NCI-H1417 treated with DMSO at 0.1 percent for 48 hours (cell line): ENCODE measurements around the gene KIF23.

Experiments used
- DNase-seq: peaks from one replicate; lab custom pipeline; 2025; lab: John Stamatoyannopoulos, UW

KIF23 gene

DNA sequence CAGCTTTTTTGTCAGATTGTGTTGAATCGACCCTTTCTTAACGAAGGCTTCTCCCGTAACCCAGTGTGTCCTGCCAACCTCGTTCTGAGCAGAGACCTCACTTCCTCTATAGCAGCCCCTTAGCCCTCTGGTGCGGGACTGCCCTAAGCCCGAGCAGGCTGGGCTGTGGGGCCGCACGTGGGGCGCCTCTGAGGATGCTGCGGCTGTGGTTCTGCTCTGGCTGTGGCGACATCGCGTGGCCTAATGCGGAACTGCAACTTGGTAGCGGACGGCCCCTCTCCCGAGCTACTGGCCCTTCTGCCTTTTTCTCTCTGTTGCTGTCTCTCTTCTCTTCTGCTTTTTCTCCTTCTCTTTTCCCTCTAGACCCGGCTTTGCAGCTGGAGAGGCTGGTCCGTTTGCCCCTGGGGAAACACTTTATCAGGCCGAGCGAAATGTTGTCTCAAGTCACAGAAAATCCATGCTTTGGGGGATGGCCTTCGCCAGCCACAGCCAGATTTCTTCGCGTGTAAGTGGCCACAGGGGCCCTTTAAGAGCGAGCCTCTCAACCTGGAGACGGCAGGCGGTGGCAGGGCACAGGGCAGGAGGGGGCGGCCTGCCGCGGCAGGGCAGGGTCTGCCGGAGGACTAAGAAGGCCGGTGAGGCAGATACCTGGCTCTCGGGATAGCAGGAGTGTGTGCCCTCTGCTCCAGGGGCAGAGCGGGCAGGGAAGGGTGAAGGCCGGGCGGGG lies 19.4 kb upstream of the KIF23 start:
- no peak for DNase-seq

DNA sequence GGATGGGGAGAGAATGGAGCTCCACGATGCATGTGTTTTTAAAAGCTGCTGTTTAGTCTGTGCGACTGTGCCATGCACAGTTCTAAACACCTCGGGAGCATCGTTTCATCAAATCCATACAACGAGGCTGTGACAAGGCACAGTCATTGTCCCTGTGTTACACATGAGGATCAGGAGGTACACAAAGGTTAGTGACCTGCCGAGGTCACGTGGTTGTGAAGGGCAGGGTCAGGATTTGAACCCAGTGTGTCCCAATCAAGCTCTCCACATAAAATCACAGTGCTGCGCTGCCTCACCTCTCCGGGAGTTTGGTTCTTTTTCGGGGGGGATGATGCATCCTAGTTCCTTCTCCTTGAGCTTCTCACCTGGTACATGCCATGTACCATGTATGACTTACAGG lies 18.7 kb upstream of the KIF23 start:
- DNase-seq: no peak

DNA sequence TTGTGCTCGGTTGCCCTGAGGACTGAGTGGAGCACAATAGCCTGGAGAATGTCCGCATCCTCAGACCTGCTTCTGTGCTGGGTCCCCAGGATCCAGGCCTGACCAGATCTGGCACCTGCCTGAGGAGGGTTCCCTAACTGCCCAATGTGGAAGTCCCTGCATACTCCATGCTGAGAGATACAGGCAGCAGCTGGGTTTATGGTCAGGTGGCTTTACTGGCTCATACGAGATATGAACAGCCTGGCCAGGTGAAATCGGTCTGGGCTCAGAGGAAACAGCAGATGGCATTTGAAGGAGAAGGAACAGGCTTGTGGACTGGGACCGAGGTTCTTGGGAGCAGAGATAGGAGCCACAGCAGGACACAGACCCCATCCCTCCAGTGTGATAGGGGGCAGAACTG lies 18.2 kb upstream of the KIF23 start:
- DNase-seq: no peak

DNA sequence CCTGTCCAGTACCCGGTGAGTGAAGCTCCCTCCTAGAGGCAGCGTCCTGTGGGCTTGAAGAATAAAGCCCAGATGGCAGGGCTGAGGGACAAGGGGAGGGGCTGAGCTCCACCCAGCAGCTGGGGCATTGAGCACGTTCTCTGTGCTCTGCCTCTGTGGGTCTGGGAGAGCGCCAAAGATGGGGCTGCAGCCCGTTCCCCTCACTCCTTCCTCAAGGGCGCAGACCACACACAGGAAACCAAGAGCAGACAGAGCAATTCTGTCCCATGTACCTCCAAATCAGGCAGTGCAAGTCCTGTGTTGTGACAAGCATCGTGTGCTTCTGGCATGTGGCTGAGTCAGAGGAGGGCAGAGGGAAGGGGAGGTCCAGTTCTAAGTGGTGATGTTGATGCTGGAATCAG lies 15.7 kb upstream of the KIF23 start:
- no peak for DNase-seq

DNA sequence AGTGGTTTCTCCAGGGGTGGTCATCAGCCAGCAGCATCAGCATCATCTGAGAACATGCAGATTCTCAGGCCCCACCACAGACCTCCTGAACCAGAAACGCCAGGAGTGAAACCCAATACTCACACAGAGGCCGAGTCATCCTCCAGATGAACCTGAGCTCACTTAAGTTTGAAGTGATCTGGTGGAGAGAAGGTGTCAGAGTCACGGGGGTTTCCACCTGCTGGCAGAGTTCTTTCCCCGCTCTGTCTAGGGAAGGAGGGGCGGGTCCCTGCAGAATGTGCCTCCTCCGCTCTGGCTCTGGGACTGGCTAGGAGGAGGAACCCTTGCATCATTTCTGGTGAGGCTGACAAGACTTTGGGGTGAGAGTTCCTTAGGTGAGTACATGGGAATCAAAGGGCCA lies 13.3 kb upstream of the KIF23 start:
- DNase-seq: no peak

DNA sequence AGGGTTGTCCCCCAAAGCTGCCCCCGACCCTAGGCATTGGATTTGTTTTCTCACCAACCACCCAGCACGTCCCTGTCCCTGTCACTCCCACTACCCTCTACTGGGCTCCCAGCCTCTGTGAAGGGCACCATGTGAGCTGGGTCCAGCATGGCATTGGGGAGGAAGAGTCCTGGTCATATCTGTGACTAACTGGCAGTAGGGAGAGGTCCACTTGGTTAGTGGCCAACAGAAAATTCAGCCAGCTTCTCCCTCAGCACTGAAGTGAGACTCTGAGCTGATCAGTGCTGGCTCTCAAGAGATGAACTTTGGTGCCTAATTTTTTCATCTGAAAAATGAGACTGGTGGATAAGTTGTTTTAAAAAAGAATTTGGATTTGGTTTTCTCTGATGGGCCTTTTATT lies 11.3 kb upstream of the KIF23 start:
- DNase-seq: no peak

DNA sequence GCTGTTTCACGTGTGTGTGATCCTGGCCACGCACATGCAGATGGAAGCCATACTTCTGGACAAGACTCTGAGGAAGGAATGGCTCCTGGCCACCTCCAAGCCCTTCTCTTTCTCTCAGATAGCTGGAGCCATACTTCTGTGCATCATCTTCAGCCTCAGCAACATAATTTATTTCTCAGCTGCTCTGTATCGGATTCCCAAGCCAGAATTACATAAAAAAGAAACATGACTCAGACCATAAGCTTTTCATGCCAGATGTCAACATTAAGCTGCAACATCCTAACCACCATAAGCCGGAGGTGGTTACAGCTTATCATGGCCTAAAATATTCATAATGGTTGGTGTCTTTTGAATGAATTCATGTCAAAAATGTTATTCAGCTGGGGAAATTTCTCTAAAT lies 10.6 kb upstream of the KIF23 start:
- DNase-seq: no peak

DNA sequence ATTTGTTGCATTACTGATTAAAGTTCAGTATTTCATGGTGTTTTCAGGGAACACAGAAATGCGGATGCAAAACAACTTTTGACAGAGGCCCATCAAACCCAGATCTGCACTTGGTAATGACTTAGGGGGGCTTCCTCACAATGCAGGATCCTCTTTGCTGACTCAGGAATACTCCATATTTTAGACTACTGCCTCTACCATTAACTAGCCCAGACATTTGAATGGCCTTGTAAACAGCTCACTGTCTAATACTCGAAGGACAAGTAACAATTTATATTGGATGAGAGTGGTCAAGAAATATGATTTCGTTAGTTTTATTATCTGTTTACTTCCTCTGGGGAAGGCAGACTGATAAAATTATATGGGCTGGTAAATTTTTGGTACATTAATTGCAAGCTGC lies 9.0 kb upstream of the KIF23 start:
- no peak for DNase-seq

DNA sequence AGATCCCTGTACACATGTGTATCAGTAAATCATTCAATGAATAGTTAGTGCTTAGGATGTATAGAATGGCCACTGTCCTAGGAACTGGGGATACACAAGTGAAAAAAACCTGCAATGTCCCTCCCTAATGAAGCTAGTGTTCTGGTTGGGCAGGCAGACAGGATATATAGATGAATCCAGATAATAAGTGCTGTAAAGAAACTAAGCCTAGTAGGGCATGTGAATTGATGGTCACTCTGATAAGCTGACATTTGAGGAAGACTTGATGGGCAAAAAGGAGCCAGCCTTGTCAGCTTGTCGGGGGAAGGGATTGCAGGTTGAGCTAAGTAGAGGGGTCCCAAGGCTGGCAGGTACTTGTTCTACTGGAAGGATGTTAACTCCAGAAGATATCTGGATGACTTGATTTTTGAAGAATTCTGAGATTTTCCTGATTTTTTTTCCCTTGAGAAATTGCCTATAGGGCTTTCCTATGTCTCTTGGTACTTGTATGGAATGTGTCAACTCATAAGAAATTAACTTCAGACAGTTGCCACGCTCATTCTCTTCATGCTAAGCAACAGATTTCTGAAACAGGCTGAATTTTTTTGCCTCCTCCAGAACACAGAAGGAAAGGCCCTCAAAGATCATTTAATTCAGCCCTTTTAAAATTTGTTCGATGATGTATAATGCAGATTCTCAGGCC lies 6.3 kb upstream of the KIF23 start:
- no peak for DNase-seq

DNA sequence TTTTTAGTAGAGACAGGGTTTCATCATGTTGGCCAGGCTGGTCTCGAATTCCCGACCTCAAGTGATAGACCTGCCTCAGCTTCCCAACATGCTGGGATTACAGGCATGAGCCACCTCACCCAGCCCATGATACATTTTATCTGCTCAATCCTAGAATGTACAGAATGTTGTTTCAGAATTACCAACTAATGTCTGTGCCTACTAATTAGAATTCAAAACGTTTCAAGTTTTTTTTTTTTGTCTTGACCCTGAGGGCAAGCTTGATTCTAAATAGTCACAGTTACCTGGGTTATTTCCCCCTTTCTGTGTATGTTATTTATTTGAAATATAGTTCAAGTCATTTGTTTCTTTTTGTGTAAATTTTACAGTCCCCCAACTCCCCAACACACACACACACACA lies 5.3 kb upstream of the KIF23 start:
- DNase-seq: no peak

DNA sequence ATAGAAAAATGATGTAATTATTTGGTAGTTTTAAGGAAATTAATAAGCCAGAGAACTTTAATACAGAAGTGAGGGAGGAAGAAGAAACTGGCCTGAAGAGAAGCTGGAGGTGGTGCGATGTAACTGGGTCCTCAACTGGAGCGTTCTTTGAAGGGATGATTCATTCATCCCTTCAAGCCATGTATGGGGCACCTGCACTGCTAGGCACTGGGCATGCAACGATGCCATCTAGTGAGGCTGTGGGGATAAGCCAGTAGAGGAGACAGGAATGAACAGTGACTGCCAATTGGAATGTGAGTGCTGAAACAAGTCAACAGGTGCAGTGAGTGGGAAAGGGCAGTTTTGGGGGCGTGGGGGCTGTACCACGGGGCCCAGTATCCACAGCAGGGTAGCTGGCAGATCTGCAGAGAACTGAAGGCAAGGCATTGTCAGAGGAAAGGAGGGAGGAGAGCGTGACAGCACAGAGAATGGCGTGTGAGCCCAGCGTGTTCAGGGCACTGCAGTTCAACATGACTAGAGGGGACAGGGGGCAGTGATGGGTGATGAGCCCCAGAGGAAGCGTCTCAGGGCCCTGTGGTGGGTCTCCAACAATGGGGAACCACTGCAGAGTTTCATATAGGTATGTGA lies 3.8 kb upstream of the KIF23 start:
- DNase-seq: no peak

DNA sequence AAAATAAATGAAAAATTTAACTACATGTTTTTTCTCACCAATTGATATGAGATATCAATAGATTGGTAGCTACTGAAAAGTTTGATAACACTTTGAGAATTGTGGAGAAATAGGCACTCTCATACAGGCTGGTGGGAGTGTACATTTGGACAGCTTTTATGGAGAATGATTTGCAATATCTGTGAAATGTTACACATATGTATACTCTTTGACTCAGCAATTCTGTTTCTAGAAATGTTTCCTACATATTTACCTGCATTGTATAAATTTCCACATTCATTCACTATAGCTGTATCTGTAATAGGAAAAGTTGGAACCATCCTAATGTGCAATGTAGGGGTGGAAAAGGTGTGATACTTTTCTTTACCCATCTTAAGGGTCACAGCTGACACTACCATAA lies 1.9 kb upstream of the KIF23 start:
- no peak for DNase-seq

DNA sequence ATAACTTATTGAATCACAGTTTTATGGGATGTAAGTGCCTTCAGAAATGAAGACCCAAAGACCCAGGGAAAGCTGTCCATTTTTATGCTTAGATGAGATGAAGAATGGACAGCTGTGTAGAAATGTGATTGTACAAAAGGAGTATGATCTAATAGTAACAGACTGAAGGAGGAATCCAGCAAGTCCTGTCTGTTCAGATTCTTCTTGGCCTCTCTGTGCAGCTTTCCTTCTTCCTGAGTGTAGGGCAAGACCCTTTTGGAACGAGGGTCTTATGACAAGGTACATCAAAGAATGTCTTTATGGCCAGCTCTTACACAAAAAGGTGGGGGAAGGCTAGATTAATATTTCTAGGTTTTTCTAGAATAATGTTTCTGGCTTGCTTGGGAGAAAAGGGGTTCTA lies 1.4 kb upstream of the KIF23 start:
- DNase-seq: no peak

DNA sequence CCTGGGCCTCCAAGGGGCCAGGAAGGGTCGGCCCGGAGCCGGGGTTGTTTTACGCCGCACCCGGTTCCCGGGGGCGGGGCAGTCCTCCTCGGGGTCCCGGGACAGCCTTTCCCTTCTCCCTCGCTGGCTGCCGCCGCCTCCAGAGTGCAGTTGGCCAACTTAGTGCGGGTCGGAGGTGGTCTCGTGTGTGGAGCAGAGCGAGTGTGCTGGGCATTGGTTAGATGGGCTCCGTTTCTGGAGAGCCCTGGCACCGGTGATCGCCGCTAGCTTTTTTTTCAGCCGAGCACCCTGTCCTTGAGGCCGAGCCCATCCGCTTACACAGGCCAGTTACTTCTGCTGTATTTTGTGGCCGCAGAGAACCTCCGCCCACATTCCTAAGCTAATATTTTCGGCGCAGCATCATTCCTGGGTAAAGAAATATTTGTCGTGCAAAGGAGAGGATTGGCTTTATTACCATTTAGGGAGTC lies 585 bp downstream of the KIF23 start:
- DNase-seq: no peak

DNA sequence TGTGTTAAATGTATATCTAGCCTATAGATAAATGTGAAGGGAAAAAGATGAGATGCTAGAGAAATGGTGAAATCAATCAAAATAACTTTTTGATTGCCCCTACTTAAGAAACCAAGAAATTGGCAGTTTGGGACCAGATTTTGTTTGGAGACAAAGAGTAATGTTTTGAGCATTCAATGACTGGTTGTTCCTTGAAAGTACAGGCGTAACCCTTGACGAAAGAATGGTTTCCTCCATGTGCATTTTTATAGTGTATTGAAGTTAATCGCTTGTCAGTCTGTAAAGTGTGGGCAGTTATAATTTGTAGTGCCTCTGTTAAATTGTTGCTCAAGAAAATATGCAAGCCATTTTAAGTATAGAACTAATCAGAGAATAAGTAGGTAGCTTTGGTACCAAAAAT lies 1.2 kb downstream of the KIF23 start:
- DNase-seq: no peak

DNA sequence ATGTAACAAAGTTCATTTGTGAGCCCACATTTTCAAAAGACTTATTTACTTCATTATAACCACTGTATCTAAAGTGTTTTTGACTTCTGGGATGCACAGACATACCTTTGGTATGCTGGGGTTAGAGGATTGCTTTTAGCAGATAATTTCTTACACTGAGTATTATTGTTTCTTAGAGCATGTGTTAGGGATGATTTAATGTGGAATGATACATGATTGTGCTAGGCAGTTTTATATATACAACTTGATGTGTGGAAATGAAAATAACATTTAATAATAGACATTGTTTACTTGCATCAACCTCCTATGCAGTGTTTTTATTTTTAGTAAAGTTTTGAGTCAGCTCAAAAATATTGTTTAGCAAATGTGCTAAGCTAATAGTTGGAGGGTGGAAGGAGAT lies 3.4 kb downstream of the KIF23 start:
- no peak for DNase-seq

DNA sequence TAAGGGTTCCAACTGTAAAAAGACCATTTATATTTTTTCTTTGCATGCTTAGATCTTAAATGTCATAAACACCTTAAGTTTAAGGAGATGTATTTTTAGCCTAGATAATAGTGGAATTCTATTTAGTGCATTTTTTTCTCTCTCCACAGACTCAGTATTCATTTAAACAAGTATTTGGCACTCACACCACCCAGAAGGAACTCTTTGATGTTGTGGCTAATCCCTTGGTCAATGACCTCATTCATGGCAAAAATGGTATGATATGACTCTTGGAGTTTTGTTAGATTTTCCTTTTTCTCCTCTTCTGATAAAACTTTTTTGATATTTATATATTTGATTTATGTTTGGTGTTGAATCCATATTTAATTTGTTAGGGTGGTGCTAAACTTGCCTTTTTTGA lies 7.3 kb downstream of the KIF23 start:
- DNase-seq: no peak

DNA sequence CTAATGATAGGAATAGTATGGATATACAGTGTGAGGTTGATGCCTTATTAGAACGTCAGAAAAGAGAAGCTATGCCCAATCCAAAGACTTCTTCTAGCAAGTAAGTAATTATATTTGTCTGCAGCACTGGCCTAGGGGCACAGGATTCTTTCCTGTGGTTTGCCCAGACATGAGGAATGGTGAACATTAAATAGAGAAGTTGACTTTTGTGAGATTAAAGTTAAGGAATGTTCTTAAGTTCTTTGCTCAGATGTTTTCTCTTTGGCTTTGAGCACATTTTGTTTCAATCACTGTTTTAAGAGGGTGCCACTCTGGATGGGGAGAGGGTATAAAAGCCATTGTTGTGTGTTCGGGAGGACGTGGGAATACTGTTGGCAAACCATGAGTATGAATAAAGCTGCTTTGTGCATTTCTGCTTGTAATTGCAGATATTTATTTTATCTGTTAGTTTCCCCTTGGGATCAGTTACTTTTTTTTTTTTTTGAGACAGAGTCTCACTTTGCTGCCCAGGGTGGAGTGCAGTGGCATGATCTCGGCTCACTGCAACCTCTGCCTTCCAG lies 8.3 kb downstream of the KIF23 start:
- no peak for DNase-seq

DNA sequence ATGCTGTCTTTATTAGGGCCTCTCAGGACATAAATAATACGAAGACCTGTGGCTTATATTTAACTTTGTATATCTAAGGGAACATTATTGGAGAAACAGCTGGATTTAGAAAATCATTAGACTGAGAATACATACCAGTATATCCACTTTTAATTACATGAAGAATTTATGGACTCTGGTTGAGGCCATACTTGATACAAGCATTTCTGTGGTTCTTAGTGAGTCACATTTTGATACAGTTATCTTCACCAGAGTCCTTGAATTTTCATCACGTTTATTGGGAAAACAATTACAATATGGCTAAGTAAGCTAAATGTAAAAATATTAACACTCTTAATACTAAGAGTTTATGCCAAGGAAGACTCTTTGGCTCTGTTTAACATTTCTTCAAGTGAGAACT lies 9.9 kb downstream of the KIF23 start:
- no peak for DNase-seq

DNA sequence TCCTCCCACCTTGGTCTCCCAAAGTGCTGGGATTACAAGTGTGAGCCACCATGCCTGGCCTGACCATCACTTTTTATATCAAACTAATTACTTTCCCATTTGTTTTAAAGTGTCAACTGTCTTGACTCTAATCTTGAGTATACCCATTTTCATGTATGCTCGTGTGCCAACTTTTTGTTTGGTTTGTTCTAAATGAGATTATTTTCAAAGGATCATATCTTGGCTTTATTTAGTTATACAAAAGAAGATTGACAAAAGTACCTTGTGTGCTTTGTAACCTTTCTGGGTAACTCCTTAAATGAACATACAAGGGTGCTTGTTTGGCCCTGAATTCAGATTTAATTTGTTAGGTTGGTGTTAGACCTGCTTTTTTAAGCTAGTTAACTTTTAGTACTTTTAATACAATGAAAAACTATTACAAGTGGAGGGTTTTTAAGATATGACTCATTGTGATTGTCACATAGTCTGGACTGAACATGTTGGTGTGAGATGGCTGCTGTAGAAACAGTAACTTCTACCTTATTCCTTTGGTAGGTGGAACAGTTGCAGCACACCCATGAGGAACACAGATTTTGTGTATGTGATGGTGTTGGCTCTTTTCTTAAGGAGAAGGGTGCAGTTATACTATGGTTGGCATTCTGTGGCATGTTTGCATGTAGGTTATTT lies 10.7 kb downstream of the KIF23 start:
- DNase-seq: no peak

DNA sequence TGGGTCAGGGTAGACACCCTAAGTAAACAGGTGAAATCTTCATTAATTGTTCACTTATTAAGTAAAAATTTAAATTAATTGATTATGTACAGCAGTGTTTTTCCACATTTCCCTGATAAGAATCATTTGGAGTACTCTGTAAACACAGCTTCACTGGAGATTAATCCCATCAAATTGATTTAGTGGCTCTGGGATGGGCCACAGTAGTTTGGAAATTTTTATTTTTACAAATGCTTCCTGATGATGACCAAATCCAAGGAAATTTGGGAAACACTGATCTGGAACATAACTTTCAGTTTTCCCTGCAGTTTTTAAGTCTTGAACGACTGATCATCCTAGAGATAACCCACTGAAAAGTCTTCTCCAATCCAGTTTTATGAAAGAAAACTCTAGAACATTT lies 19.7 kb downstream of the KIF23 start:
- no peak for DNase-seq

DNA sequence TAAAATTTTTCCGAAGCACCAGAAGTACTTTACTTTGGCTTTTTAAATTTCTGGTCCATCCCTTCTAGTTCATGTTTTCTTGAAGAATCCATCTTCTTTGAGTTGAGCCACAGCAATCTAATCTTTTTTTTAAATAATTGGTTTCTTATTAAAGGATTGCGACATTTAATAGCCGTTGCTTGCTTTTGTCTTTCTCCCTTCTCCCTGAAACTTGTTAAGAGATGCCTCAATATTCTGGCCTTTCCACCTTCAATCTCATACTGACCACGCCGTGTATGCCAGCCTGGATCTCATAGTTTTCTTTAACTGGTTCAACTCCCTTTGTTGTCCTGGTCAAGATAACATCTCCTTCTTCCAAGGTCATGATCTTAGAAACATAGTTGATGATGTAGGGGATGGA lies 20.1 kb downstream of the KIF23 start:
- no peak for DNase-seq

DNA sequence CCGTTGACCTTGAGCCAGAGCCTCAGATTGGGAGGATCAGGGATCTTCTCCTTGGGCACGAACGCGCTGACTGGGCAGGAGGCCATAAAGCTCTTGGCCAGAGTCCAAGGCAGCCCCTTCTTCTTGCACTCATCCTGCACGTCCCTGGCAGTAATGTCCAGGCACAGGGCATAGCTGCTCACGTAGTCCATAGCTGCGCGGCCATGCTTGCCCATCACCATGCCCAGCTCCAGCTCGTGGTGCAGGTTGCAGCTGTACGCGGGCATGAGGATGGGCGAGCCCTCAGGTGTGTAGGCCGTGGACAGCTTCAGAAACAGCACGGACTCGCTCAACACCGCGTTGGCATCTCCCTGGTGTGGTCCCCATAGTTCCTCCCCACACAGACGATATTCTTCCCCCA lies 20.5 kb downstream of the KIF23 start:
- no peak for DNase-seq
